Erythroblast (primary cell): Measurements from ENCODE around the gene TFDP2.

Experiments
- GATA1 ChIP-seq: IDR thresholded peaks from 2 replicates; pipeline ENCODE4 v1.6.1; 2011; ENCODE audit warnings: low read depth, mild to moderate bottlenecking, control low read depth, low read length, moderate library complexity
- POLR2A ChIP-seq: IDR thresholded peaks from 2 replicates; pipeline ENCODE4 v1.6.1; 2011; ENCODE audit warnings: mild to moderate bottlenecking, low read length

GRCh38 chr3:142097099-142097843, 52.1 kb downstream of the TFDP2 start:
- TF ChIP-seq POLR2A, result no peak
- no peak for TF ChIP-seq GATA1
